Measurements from ENCODE around the gene CUL3. TPM values are rescaled to one million over a fixed set of nuclear protein-coding genes. Genes with fewer than 3 reads are reported as not detected.
"Not testable (repeated sequence)": the region's sequence is repeated elsewhere in the genome, so short reads cannot be mapped to it uniquely, and the experiment has no call there.

Gene CUL3
- 69.7 TPM for total RNA-seq

- ATAC-seq: peak; percentile 99
Observed at GRCh38 chr2:224585211-224586088, at the start of gene CUL3. Gene CUL3 (minus strand): TSS chr2:224585363. CDS start chr2:224585009, 354 bp downstream.

- ATAC-seq: no peak
Observed at GRCh38 chr2:224630659-224631550, 45.7 kb upstream of the CUL3 start.

GRCh38 chr2:224628416-224628815 lies 43.3 kb upstream of the CUL3 start:
- no peak for ATAC-seq

- ATAC-seq: no peak
Observed at GRCh38 chr2:224626735-224627134, 41.6 kb upstream of the CUL3 start.

GRCh38 chr2:224613543-224614286 lies 28.6 kb upstream of the CUL3 start:
- ATAC-seq: no peak

GRCh38 chr2:224612578-224612977 lies 27.4 kb upstream of the CUL3 start:
- no peak for ATAC-seq

GRCh38 chr2:224611938-224612337 lies 26.8 kb upstream of the CUL3 start:
- no peak for ATAC-seq

GRCh38 chr2:224608104-224608503 lies 22.9 kb upstream of the CUL3 start:
- ATAC-seq: no peak

- not testable (repeated sequence) for ATAC-seq
Observed at GRCh38 chr2:224603746-224604500, 18.8 kb upstream of the CUL3 start.

- not testable (repeated sequence) for ATAC-seq
Observed at GRCh38 chr2:224602778-224603375, 17.7 kb upstream of the CUL3 start.

GRCh38 chr2:224601923-224602322 lies 16.8 kb upstream of the CUL3 start:
- no peak for ATAC-seq

GRCh38 chr2:224598678-224599077 lies 13.5 kb upstream of the CUL3 start:
- peak; percentile 65 for ATAC-seq

GRCh38 chr2:224596289-224596688 lies 11.1 kb upstream of the CUL3 start:
- no peak for ATAC-seq

GRCh38 chr2:224595518-224595917 lies 10.4 kb upstream of the CUL3 start:
- ATAC-seq: no peak

GRCh38 chr2:224594840-224595239 lies 9.7 kb upstream of the CUL3 start:
- no peak for ATAC-seq

- no peak for ATAC-seq
Observed at GRCh38 chr2:224591220-224591619, 6.1 kb upstream of the CUL3 start.

GRCh38 chr2:224586127-224586695 lies 1.0 kb upstream of the CUL3 start:
- ATAC-seq: no peak

- ATAC-seq: no peak
Observed at GRCh38 chr2:224584785-224585210, 365 bp downstream of the CUL3 start.

GRCh38 chr2:224584111-224584784 lies 915 bp downstream of the CUL3 start:
- ATAC-seq: no peak

- ATAC-seq: not testable (repeated sequence)
Observed at GRCh38 chr2:224583033-224583432, 2.1 kb downstream of the CUL3 start.

All from esophagus mucosa (tissue), 1 donor.